HG03378 (cell line): ENCODE data around the gene BNC1.
"Not testable (repeated sequence)": the region's sequence is repeated elsewhere in the genome, so short reads cannot be mapped to it uniquely, and the experiment has no call there.

ENCODE experiments used
- ATAC-seq: cut with Tn5 transposase; IDR thresholded peaks from one replicate; pipeline ENCODE4 v1.9.1; 2021; ENCODE audit warnings: mild to moderate bottlenecking, moderate library complexity; ENCODE audit not compliant: unreplicated experiment

Gene BNC1

DNA sequence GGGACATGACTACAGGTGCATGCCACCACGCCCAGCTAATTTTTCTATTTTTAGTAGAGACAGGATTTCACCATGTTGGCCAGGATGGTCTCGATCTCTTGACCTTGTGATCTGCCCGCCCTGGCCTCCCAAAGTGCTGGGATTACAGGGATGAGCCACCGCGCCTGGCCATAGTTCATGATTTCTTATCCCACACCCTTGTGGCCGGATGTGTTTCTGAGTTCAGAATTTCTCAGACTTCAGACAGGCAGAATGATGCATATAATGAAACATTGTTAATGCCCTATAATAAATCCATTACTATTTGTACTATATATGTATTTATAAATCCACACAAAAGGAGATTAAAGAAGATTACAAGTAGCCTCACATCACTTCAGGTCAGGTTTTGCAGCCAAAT, 22.3 kb downstream of the BNC1 start:
- ATAC-seq: not testable (repeated sequence)

DNA sequence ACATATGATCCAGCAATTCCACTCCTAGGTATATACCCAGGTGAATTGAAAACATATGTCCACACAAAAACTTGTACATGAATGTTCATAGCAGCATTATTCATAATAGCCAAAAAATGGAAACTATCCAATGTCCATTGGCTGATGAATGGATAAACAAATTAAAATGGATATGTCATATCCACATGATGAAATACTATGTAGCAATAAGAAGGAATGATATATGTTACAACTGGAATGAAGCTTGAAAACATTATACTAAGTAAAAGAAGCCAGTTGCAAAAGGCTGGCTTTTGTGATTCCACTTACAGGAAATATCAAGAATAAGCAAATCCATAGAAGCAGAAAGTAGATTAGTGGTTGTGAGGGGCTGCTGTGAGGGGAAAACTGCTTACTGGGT, 33.7 kb downstream of the BNC1 start:
- ATAC-seq: no peak

DNA sequence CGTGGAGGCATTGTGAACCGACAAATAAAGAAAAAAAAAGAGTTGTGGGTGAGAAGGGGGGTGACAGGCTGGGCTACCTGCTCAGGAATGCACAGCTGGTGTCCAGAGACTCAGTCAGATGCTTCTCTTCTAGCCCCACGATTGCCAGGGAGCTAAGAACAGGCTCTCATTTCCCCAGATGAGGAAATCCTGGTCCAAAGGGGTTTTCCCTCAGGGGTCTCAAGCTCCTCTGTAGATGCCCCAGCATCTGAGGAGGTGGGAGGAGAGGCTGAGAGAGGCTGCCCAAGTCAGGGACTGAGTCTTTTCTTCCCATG, 35.5 kb downstream of the BNC1 start:
- ATAC-seq: no peak

DNA sequence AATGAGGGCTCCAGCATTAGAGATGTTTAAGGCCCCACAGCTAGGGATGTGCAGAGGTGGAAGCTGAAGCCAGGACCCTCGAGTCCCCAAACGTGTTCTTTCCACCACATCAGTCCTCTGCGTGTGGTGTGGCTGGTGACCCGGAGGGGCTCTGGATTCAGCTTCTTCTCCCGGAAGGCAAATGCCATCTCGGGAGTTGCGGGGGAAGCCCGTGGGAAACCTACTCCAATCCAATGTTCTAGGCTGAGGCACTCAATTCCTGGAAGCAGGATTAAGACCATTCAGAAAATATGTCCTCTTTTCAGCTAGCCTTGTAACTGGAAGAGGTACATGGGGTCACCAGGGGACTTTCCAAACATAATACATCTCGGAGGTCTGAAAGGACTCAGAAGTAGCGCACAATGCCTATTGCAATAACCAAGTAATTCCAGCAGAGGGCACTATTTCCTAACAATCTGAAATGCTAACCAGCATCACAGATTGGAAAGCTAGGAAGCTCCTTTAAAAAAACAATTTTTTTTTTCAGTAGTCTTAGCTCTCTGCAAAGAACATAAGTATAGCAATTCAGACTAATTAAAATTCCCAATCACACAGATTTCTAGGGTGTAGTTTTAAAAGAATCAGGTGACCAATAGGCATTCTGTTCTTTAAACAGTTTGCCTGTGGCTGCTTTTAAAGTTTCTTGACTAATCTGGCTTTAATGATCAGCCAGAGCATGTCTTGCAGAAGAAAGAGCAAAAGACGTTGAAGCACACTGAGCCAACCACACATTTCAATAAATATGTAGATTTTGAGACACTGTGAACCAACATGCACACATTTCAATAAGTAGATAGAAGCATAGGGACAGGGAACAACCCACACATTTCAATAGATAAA, 36.1 kb downstream of the BNC1 start:
- no peak for ATAC-seq

DNA sequence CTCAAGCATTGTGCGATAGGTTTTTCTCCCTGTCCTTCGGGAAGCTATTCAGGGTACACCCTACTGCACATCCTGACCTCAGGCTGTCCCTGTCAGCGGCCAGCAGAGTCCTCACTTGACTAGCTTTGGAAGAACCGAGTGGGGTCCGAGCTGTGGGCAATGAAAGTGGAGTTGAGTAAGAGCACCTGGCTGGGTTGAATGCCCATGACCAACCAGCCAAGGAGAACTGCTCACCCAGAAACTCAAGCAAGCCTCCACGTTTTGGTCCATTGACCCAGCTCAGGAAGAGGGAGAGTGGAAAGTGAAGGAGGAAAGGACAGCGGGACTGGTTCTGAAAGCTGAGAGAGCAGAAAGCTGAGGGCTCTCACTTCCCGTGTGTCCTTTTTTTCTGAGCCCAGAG, 40.8 kb downstream of the BNC1 start:
- ATAC-seq: no peak

DNA sequence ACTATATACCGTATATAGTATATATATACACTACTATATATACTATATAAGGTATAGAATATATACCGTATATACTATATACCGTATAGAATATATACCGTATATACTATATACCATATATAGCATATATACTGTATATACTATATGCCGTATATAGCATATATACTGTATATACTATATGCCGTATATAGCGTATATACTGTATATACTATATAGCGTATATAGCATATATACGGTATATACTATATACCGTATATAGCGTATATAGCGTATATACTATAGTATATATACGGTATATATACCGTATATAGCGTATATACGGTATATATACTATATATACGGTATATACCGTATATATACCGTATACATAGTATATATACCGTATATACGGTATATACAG, 54.2 kb downstream of the BNC1 start:
- ATAC-seq: no peak

DNA sequence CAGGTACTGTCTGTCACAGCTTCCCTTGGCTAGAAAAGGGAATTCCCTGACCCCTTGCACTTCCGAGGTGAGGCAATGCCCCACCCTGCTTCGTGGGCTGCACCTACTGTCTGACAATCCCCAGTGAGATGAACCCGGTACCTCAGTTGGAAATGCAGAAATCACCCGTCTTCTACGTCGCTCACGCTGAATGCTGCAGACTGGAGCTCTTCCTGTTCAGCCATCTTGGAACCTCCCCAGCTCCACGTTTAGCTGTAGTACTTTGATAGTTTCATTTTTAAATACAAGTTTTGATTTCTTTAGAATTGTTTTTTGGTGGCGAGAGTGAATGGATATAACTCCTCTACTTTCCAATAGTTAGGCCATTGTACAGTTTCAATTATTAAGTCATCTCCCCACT, 59.0 kb downstream of the BNC1 start:
- ATAC-seq: no peak

DNA sequence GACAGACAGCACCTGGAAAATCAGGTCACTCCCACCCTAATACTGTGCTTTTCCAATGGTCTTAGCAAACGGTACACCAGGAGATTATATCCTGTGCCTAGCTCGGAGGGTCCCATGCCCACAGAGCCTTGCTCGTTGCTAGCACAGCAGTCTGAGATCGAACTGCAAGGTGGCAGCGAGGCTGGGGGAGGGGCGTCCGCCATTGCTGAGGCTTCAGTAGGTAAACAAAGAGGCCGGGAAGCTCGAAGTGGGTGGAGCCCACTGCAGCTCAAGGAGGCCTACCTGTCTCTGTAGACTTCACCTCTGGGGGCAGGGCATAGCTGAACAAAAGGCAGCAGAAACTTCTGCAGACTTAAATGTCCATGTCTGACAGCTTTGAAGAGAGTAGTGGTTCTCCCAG, 62.7 kb downstream of the BNC1 start:
- not testable (repeated sequence) for ATAC-seq

DNA sequence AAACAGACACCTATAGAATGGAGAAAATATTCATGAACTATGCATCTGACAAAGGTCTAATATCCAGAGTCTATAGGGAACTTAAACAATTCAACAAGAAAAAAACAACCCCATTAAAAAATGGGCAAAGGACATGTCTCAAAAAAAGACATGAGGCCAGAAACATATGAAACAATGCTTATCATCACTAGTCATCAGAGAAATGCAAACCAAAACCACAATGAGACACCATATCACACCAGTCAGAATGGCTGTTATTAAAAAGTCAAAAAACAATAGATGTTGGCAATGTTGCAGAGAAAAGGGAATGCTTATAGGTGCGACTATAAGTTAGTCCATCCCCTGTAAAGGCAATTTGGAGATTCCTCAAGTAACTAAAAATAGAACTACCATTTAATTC, 65.4 kb downstream of the BNC1 start:
- ATAC-seq: no peak

DNA sequence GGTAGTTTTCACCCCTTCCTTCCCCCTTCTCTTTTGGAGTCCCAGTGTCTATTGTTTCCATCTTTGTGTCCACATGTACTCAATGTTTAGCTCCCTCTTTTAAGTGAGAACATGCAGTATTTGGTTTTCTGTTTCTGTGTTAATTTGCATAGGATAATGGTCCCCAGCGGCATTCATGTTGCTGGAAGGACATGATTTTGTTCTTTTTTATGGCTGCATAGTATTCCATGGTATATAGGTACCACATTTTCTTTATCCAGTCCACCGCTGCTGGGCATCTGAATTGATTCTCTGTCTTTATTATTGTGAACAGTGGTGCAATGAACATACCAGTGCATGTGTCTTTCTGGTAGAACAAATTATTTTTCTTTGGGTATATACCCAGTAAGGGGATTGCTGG, 69.2 kb downstream of the BNC1 start:
- ATAC-seq: no peak

DNA sequence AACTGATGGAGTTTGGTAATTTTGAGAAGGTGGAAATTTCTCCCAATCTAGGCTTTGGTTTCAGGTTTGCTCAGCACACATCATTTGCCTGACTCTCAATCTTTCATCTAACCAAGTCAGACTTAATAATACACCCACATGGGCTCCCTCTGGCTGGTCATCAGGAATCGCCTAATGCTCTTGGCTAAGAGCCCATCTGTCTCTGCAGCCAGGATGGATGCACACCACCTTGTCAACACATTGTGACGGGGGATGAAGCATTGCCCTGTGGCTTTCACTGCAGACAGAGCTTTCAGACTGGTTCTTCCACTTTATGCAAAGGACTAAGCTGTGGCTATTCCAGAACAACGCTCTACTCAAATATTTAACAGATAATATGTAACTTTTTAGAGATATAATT, 73.8 kb downstream of the BNC1 start:
- ATAC-seq: no peak

DNA sequence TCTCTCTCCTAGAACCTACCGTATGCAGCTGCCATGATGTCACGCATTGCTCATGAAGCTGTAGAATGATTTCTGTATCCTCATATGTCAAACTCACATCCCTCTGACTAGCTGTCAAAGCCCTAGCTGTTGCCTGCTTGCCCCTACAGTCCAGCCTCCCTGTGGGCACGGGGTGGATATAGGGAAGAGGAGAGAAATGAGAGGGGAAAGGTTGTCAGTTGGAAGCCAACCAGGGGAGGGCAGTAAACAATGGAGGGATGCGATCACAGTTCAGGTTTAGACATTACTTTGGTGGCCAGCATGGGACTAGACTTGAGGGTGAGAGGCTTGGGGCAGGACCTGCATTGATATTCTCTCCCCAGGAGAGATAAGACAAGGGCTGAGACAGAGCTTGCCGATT, 75.1 kb downstream of the BNC1 start:
- no peak for ATAC-seq

DNA sequence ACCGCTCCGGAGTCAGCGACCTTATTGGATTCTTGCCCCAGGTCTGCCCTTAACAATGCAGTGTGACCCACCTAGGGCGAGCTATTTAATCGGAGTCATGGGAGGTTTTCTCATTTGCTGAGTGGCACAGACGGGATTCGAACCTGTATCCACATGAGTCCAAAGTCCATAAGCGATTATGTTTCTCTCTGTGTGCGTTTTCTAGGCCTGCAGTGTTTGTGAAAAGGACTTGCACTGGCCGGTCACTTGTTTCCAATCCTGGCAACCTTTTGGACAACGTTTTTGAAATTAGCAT, 76.2 kb downstream of the BNC1 start:
- no peak for ATAC-seq

DNA sequence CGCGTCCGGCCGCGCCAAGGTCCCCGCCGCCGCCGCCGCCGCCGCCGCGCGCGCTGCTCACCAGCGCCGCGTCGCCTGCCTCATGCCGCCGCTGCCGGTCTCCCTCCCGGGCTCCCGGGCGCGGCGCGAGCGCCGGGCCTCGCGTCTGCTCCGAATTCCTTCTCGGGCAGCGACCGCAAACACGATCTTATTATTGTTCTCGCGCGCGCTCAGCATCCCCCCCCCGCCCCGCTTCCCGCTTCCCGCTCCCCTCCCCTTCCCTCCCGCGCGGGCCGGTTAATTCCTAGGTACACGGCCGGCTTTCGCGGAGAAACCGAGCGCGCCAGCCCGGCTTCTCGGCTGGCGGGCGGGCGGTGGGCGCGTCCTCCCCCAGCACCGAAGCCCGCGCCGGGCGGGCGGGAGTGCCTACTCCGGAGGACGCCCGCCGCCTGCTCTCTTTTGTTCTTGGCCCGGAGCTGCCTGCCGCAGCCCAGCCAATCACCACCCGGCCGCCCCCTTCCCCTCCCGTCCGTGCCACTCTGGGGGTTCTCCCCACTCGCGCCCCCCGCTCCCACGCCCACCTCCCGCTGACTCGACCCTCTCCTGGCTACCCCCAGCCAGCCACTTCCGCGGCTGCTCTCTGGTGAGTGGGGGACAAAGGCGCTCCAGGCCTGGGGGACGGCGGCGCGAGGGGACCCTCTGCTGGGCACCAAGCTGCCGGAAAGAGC, 76.7 kb downstream of the BNC1 start, which contains the start of gene HDGFL3:
HDGFL3 (minus strand) TSS at position 164 of the 707 bp plus-strand sequence. CDS start 409 bp downstream, outside the sequence.
- ATAC-seq: no peak

DNA sequence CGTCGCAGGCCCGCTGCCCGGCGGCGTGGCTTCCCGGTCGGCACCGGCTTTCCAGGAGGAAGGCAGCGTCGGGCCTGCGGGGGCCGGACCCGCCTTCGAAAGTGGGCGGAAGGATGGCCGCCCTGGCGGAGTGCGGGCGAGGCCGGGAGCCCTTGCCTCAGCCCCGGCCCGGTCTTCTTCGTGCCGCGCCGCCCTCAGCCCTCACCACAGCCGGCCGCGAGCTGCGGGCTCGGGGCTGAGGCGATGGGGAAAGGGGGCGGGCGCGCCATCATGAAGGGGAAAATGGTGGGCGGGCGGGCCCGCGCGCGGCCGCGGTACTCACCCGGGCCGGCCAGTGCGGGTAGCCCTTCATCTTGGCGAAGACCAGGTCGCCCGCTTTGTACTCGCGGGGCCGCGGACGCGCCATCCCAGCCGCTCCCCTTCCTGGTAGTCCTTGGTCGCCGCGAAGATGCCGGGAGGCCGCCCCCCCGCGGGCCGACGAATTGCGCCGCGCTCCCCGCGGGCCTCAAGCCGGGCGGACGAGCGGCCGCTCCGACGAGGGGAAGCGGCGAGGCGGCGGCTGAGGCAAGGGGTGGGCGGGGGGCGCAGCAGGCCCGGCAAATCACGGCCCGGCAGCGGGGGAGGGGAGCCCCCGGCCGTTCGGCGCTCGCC, 77.3 kb downstream of the BNC1 start:
- ATAC-seq: no peak

DNA sequence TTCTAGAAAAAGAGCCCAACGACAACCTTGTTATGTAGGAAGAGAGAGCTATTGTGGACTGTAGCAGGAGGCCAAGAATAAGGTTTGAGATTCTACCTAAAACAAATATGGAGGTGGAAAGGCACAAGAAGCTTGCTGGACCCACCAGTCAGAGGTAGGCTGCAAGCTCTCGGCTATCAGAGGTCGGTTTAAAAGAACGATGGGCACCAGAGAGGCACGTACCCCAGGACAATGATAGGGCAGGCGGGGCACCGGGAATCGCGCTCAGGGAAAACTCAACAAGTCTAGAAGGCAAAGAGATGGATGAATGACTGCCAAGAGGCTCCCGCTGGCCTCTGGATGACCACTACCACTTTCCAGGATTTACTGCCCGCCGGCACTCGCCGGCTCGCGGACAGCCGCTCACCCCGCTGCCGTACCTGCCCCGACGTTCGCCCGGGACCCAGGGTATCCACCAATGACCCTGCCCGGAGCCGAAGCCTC, 77.9 kb downstream of the BNC1 start:
- ATAC-seq: no peak
